Occipital lobe (tissue), 2 donors: ENCODE results near the gene LTB. TPM values are rescaled to one million over a fixed set of nuclear protein-coding genes. Genes with fewer than 3 reads are reported as not detected.
A peak's percentile ranks its signal among the peaks of the same experiment; 100 is the strongest.
"Not testable (repeated sequence)": the region's sequence is repeated elsewhere in the genome, so short reads cannot be mapped to it uniquely, and the experiment has no call there.

ENCODE experiments used
- DNase-seq: peaks from one replicate; lab custom pipeline; 2025; lab: John Stamatoyannopoulos, UW
- total RNA-seq: library from RNA; depleted of rRNA; stranded (reverse); fragments of >200 nt; gene quantifications from one replicate; pipeline ENCODE4 v1.2.3, GENCODE V29; 2014

LTB gene
- total RNA-seq, 1 donor from 2014 or later: 0.31 TPM

DNA sequence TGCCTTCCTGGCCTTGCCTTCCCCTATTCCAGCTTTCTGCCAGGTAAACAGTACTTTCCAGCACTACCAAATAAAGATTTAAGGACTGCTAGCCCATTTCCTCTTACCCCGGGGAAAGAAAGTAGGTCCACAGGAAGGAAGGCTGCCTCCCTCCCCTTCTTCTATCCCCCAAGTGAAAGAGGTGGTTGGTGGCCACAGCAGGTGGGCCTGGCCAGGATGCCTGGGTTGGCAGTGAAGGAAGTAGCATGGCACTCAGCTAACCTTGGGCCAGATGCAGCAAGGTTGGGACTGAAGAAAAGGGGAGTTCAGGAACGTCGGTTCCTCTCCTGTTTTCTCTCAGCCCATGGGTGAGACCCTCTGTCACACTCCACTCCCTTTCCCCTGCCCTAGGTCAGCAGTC is 25.9 kb downstream of the LTB start:
- DNase-seq: no peak

- DNase-seq: not testable (repeated sequence)
Observed at GRCh38 chr6:31551371-31551770, 30.9 kb downstream of the LTB start.

DNA sequence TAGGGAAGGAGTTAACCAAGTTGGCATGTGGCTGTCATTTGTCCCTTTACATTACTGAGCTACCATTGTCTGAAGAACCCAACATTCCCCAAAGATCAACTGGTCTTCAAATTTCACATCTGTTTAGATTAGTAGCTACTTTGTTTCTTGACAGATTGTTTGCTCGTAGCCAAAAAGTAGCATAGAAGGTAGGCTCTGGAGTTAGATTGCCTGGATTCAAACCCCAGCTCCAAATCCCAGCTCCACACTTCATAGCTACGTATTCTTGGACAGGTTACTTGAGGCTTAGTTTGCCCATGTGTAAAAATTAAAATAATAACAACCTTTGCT is 33.7 kb downstream of the LTB start:
- DNase-seq: no peak

DNA sequence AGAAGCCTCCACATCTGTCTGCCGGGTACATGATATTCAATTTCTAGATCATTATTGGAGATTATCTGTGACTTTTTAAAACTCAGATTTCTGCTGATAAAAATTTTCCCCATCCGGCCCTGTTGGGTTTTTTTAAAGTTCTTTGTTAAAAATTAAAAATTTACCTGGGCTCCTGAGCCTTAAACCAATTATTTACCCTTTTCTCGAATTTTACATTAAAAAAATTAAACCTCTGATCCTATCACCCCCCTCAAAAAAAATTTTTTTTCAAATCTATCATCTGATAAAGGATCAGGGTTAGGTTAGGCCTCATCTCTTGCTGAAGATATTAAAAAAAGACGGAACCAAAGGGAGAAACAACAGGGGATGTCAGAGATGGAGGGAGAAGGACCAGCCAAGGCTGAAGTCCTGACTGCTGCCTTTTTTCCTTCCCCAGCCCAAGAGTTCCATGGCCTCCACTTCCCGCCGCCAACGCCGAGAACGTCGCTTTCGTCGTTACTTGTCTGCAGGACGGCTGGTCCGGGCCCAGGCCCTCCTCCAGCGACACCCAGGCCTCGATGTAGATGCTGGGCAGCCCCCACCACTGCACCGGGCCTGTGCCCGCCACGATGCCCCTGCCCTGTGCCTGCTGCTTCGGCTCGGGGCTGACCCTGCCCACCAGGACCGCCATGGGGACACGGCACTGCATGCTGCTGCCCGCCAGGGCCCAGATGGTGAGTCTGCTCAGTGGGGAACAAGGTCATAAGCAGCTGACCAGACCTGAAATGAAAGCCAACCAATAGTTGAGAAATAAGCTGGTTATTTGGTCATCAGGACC is 34.3 kb downstream of the LTB start:
- no peak for DNase-seq

DNA sequence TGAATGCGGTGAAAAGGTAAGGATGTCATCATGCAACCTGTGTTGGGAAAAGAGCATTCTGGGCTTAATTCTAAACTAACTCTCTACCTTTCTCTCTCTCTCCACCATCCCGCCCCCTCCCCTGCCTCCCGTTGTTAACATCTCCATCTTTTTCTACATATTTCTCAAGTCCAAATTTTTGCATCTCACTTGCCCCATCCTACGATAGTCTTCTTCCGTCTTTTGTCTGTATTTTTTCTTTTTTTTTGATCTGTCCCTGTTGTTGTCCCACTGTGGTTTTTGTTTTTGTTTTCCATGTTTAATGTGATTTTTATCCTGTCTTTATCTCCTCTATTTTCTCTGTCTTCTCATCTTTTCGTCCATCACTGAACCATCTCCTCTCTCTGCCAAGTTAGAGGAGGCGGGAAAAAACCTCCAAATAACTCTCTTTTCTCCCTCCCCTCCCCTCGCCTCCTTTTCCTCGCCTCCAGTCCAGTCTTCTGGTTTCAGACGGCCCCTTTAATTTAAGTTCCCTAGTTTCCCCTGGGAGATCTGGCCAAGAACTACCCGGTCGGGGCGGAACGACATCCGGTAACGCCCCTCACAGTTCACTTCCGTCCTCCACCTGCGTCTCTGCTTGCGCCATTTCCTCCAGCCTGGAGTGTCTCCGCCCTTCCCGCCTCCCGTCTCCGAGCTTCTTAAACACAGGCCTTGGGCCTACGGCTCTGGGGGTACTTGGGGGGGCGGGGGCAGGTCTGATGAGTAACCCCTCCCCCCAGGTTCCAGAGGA is 35.1 kb downstream of the LTB start, which contains the start of gene NFKBIL1:
TSS of gene NFKBIL1 (plus strand) at position 651 of the 769 bp plus-strand sequence. CDS start at position 738, 87 bp downstream.
- peak; percentile 97 for DNase-seq

DNA sequence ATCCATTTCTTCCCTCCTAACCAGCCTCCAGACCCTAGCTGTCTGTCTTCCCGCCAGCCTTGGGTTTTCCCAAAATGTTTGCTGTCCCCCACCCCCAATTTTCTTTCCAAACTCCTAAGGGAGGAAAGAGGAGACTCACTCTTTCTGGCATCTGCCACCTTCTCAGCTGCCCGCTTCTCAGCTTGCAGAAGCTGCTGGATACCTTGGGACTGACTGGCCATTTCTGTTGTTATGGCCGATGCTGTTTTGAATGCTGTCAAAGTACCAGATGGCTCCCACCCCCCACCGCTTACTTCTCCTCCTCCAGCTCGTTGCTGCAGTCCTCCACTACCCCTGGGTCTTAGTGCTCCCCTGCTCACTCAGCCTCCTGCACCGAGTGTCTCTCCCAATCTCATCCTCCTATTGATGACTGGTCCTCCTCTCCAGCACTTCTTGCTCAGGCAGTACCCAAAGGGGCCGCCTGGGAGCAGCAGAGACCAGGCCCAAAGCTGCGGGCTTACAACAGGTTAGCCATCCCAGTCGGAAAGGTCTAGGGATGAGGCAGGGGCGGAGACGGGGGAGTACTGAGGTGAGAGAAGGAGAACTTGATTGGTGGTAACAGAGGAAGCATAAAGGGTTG is 35.8 kb downstream of the LTB start, which contains the start of gene ATP6V1G2:
TSS of gene ATP6V1G2 (minus strand) at position 270 of the 619 bp plus-strand sequence. CDS start at position 221, 49 bp downstream.
- peak; percentile 92 for DNase-seq

GRCh38 chr6:31545291-31545690 is 36.9 kb downstream of the LTB start:
- DNase-seq: no peak

DNA sequence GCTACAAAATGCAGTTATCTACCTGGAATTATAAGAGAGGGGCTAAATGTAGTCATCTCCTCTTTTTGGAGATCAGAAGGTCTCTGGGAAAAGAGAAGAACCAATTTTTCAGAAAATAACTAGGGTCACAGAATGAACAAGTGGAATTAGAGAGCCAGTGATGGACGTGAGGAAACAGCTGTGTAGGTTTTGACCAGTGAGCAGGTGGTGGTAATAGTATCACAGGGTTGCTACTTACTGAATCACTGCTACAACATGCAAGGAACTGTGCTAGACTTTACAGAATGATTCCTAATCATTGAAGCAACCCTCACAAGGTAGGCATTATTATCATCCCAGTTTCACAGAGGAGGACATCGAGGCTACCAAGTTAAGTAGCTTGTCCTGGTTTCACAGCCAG is 37.5 kb downstream of the LTB start:
- DNase-seq: no peak

DNA sequence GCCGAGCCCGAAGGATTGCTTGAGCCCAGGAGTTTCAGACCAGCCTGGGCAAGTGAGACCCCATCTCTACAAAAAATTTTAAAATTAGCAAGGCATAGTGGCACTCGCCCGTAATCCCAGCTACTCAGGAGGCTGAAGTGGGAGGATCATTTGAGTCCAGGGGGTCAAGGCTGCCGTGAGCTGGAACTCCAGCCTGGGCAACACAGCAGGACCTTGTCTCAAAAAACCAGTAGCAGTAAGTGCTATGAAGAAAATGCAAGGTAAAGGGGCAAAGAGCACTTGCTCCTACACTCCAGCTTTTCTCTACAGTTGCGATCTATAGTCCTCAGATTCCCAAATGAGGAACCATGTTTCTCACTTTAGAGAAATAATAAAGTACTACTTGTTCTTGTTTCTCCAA is 38.6 kb downstream of the LTB start:
- no peak for DNase-seq

- DNase-seq: peak; percentile 90
Observed at GRCh38 chr6:31541658-31542521, 40.3 kb downstream of the LTB start, which contains the start of gene DDX39B. DDX39B (minus strand) TSS chr6:31542003; CDS start chr6:31540532, 1,471 bp downstream.

DNA sequence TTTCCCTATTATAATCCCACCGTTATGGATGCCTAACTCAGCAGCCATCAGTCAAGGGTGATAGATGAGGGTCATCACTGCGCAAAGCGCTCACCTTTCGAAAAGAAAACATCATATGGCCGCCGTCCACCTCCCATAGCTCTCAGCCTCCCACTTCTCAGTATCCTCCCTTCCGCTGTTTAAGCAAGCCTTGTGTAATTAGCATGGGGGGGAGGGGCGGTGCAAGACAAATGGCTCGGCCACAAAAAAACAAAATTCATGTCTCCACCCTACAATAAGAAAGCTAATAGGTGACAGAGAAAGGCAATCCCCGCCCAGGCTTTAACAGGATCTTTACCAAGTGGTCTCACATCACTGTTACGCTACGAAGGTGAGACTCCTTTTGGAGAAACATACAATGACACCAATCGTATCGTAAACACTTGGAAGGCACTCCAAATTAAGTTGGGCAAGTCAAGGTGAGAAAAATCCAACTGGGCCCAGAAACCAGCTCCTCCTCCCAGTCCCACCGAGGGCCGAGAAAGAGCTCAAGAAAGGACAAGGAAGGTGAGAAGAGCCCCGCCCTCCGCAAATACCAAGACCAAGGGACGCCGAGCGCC is 41.1 kb downstream of the LTB start:
- DNase-seq: no peak

- DNase-seq: no peak
Observed at GRCh38 chr6:31540640-31541039, 41.6 kb downstream of the LTB start.

DNA sequence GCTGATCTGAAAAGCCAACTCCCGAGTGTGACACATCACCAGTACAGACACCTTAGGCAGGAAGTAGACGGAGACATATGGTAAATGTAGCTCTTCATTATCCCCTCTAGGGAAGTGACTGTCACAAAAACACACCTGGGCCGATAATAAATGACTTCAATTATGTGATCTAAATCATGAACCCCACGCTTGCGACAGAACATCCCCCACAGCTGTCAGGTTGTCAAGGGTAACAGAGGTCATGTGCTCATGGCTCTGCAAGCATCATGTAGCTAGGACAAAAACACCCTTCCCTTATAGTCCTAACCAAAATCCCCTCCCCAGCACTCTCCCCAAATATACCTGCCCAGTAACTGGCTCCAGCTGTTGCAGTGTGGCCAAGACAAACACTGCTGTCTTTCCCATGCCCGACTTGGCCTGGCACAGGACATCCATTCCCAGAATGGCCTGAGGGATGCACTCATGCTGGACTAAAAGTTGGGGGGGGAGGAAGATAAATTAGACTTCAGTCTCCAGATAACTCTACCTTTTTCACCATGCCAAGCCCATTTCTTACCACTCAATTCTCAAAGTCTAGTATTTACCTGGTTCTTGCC is 43.3 kb downstream of the LTB start:
- DNase-seq: no peak

DNA sequence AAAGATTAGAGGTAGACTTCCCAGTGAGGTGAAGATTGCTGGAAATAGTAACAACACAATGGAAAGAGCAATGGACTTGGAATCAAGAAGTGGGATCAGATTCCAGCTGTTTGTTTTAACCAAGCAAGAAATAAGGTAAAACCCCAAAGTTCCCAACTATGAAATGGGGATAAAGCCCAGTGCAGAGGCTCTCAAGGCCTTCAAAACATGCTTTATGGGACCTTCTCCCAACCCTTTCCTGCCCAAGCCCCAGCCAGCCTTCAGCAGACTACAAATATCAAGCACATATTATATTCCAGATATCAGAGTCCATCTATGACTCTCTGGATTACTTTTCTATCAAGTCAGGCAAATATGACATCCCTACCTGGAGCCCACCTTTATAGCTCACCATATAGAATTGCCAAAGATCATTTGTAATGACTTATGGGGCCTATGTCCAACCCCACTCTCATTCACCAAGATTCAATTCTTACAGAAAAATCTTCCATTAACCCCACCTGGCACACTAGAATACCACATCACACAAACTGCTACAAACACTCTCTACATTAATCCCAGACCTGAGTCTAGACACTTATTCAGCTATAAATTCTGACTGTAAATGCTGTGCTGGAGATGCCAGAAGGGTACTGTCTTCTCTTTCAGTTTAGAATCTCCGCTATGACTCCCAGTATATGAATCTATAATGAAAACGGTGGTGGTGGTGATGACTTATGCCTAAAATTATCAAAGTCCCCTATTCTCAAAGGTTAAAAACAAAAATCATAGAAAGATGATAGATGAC is 46.5 kb downstream of the LTB start:
- DNase-seq: no peak

GRCh38 chr6:31534521-31535040 is 47.6 kb downstream of the LTB start:
- no peak for DNase-seq

DNA sequence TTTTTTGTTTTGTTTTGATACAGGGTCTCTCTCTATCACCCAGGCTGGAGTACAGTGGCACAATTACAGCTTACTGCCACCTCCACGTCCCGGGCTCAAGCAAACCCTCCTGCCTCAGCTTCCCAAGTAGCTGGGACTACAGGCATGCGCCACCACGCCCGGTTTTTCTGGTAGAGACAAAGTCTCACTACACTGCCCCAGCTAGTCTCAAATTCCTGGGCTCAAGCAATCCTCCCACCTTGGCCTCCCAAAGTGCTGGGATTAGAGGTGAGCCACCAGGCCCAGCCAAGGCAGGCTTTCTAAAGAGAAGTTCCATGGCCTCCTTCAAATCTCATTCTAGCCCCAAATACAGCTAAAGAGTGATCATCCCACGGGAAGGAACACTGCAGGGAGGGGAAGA is 48.2 kb downstream of the LTB start:
- DNase-seq: no peak

- no peak for DNase-seq
Observed at GRCh38 chr6:31533455-31533841, 48.8 kb downstream of the LTB start.

DNA sequence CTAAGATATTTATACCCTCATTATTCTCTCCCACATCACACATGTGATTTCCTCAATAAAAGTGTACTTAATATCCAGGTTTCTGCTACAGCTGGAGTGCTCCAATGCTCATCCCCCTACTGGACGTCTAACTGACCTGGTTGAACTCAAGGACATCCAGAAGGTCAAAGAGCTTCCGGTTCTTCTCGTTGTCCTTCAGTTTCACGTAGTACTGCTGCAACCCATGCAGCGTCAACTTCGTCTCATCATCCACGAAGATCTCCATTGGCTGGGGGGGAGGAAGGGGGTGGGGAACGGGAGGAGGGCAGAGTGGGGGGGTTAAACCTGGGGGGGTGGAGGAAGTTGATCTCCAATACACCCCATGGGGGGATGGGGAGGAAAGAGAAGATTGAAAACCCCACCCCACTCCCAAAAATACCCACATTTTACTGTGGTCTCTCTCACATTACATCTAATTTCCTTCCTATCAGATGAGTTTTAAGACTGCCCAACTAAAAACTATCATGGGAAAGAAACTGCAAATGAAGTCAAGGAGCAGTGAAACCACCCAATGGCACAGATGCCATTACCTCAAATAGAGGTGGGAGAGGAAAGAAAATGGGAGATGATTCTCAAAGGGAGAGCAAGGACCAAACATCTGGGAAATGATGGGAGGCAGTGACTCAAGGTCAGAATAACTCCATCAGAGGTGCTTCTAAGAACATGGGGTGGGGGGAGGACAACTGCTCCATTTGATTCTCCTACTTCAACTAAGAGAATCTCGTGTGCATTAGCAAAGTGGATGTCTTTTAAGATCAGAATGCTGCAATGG is 49.4 kb downstream of the LTB start:
- no peak for DNase-seq
